ENCODE measurements around the gene CENPM.

The CENPM gene

DNA sequence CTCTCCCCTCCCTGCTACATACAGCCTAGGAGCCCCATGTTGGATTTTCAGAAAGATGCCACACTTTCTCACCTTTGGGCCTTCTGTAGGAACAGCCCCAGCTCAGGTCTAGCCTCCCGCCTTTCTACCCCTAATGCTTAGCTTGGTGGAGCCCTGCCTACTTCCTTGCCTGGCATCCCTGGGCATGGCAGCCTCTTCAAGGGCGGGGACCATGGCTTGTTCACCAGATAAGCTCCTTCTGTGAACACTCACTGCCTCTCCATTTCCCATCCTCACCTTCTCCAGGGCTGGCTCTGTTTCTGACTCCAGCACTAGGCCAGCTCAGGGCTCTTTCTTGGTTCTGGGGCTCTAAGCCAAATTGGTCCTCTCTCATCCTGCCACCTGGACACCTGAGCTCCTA, 23.6 kb upstream of the CENPM start:
- Histone ChIP-seq H3K36me3 (no peaks in the 10 kb centered on the region), H3K9me3 (no peaks in the 10 kb centered on the region), H3K4me1 (ENCODE audit: control insufficient read depth in 1 of 2, insufficient read depth in 1 of 2, low read depth in 1 of 2, low read length in 1 of 2) (no peaks in the 10 kb centered on the region), H3K27me3 (peaks cover 47% of the 10 kb centered on the region), H3K4me3 (ENCODE audit: low read depth in 1 of 2, low read length in 1 of 2) (no peak overlapping the region), H3K27ac (no peak overlapping the region)
- TF ChIP-seq, protein P1, sequence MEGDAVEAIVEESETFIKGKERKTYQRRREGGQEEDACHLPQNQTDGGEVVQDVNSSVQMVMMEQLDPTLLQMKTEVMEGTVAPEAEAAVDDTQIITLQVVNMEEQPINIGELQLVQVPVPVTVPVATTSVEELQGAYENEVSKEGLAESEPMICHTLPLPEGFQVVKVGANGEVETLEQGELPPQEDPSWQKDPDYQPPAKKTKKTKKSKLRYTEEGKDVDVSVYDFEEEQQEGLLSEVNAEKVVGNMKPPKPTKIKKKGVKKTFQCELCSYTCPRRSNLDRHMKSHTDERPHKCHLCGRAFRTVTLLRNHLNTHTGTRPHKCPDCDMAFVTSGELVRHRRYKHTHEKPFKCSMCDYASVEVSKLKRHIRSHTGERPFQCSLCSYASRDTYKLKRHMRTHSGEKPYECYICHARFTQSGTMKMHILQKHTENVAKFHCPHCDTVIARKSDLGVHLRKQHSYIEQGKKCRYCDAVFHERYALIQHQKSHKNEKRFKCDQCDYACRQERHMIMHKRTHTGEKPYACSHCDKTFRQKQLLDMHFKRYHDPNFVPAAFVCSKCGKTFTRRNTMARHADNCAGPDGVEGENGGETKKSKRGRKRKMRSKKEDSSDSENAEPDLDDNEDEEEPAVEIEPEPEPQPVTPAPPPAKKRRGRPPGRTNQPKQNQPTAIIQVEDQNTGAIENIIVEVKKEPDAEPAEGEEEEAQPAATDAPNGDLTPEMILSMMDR (IDR thresholded peaks at IDR 0.05): no peak

DNA sequence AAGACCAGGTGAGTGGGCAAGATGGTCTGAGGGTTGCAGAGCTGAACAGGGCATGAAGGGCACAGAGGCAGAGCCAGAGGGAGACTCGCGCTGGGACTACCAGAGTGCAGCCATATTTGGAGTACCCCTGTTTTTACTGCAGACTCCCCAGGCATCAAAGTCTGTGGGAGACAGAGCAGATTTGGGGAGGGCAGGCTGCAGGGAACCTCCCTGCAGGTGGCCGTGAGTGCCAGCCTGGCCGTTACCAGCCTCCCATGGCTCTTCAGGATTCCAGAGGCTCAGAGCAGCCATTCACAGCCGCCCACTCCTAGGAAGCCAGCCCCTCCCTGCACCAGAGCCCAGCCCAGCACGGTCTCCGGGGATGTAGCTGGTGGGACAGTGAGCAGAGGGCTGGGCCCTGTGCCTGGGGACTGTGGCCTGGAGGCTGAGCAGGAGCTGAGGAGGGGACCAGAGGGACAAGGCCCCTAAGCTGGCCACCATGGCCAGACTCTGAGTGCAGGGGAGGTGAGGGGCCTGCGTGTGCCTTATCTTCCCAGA, 22.2 kb upstream of the CENPM start, which contains the start of gene SEPTIN3:
Gene SEPTIN3 (plus strand): TSS at position 334 of the 537 bp plus-strand sequence. CDS start 2,050 bp downstream, outside the sequence.
- Histone ChIP-seq H3K9me3 (no peaks in the 10 kb centered on the region), H3K36me3 (no peaks in the 10 kb centered on the region), H3K4me1 (ENCODE audit: control insufficient read depth in 1 of 2, insufficient read depth in 1 of 2, low read depth in 1 of 2, low read length in 1 of 2) (no peaks in the 10 kb centered on the region), H3K4me3 (ENCODE audit: low read depth in 1 of 2, low read length in 1 of 2) (no peak within 1 kb of the TSS), H3K27me3 (peaks cover 33% of the 10 kb centered on the region), H3K27ac (no peak within 1 kb of the TSS)
- TF ChIP-seq, protein P1 (IDR thresholded peaks at IDR 0.05): no peak

DNA sequence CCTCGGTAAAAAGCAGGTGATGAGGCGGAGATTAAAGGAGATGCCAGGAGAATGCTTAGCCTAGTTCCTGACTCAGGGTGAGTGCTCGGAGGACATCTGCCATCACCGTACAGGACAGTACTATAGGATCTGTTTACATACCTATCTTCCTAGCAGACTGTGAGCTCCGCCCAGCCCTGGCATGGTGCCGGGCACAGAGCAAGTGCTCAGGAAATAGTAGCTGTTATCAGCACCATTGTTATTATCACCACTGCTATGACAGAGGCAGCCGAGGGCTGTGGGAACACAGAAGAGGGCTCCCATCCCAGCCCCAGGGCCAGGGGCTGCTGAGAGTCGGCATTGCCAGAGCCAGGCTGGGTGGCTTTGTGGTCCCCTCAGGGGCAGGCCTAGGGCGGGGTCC, 21.6 kb upstream of the CENPM start:
- H3K4me3 ChIP-seq (ENCODE audit: low read depth in 1 of 2, low read length in 1 of 2): no peak overlapping the region
- no peak overlapping the region for H3K27ac ChIP-seq
- no peaks in the 10 kb centered on the region for H3K4me1 ChIP-seq (ENCODE audit: control insufficient read depth in 1 of 2, insufficient read depth in 1 of 2, low read depth in 1 of 2, low read length in 1 of 2)
- H3K9me3 ChIP-seq: no peaks in the 10 kb centered on the region
- peaks cover 27% of the 10 kb centered on the region for H3K27me3 ChIP-seq
- TF ChIP-seq, protein P1 (IDR thresholded peaks at IDR 0.05): no peak
- no peaks in the 10 kb centered on the region for H3K36me3 ChIP-seq

DNA sequence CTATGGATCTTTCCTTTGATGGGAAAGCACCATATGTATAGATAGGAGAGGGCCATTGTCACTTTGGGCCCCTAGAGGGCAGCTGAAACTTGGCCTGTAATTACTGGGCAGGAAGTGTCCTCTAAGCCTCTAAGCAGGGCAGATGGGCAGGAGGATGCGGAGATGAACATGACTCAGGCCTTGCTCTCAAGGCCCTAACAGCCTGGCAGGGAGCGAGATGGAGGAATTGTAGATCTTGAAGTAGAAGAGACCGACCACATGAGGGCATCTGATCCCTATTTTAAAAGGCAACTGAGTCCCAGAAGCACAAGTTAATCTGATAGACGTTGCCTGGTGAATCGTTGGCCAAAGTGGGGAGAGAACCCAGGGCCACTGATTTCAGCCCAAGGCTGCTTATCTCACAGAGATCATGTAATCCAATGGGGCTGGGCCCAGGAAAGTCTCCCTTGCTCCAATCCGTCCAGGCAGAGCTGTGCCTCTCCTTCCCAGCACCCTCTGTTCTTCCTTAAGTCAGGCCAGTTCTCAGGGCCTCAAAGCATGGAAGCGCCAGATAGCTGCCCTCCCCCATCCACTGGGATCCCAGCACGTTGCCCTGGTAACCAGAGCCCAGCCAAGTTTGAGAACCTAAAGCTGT, 19.8 kb upstream of the CENPM start:
- TF ChIP-seq, protein P1 (IDR thresholded peaks at IDR 0.05): no peak
- no peaks in the 10 kb centered on the region for H3K36me3 ChIP-seq
- no peaks in the 10 kb centered on the region for H3K4me1 ChIP-seq (ENCODE audit: control insufficient read depth in 1 of 2, insufficient read depth in 1 of 2, low read depth in 1 of 2, low read length in 1 of 2)
- H3K9me3 ChIP-seq: no peaks in the 10 kb centered on the region
- H3K4me3 ChIP-seq (ENCODE audit: low read depth in 1 of 2, low read length in 1 of 2): no peak overlapping the region
- H3K27me3 ChIP-seq: peaks cover 10% of the 10 kb centered on the region
- no peak overlapping the region for H3K27ac ChIP-seq

DNA sequence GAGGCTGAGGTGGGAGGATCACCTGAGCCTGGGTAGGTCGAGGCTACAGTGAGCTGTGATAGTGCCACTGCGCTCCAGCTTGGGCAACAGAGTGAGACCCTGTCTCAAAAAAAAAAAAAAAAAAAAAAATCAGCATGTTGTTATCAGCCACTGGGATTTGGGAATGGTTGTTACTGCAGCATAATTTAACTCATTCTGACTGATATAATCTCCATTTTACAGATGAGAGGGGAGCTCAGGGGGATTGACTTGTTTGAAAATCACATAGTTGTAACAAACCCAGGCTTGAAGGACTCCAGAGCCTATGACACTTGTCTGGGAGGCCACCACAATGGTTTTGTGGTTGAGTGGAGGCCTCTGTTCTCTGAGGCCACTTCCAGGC, 19.3 kb upstream of the CENPM start:
- Histone ChIP-seq H3K4me3 (ENCODE audit: low read depth in 1 of 2, low read length in 1 of 2) (no peak overlapping the region), H3K27me3 (peaks cover 5% of the 10 kb centered on the region), H3K27ac (no peak overlapping the region), H3K36me3 (no peaks in the 10 kb centered on the region), H3K9me3 (no peaks in the 10 kb centered on the region), H3K4me1 (ENCODE audit: control insufficient read depth in 1 of 2, insufficient read depth in 1 of 2, low read depth in 1 of 2, low read length in 1 of 2) (no peaks in the 10 kb centered on the region)
- TF ChIP-seq, protein P1 (IDR thresholded peaks at IDR 0.05): no peak

Measured in neutrophil (primary cell).